ENCODE results near the gene CHRD. TPM values are rescaled to one million over a fixed set of nuclear protein-coding genes. Genes with fewer than 3 reads are reported as not detected.

Gene CHRD
- total RNA-seq, 4 donors from 2014 or later, result 0.11 to 10.7 (median 2.8) TPM

- H3K4me1 ChIP-seq, result peaks cover 0 to 6% (median 0%) of the 10 kb centered on the region in 3 donors
- H3K27me3 ChIP-seq, result no peaks in the 10 kb centered on the region
- intact Hi-C loops (cut with DNase I), result loop anchor here (5.0 to 10.0 kb wide), 3 partner anchors 53 to 130 kb away; no protein-coding TSS in a partner anchor
- H3K27ac ChIP-seq, result no peak overlapping the region
- H3K4me3 ChIP-seq, result no peak overlapping the region
- no peak for DNase-seq
- 83 to 86% methylated on average over 15 to 16 of the region's 16 CpGs for WGBS, 2 donors
- no peaks in the 10 kb centered on the region for H3K36me3 ChIP-seq
- H3K9me3 ChIP-seq, result no peaks in the 10 kb centered on the region
- no peak for TF ChIP-seq POLR2A (IDR thresholded peaks at IDR 0.05)
Measured at GRCh38 chr3:184414418-184415202, 34.8 kb downstream of the CHRD start.

DNA sequence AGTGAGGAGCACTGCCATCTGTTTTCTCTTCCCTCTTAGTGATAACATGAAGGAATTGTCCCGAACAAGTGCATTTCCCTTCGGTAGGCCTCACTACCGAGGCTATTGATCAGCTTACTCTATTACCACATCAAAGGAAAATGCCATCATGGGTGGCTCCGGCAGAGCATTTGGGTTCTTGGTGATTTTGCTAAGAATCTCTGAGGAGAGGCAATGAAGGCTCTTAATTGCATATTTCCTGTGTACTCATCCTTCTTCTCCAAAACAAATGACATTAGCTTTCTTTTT lies 35.3 kb downstream of the CHRD start:
- Histone ChIP-seq H3K4me1 (peaks cover 0 to 6% (median 0%) of the 10 kb centered on the region in 3 donors), H3K27me3 (no peaks in the 10 kb centered on the region), H3K27ac (no peak overlapping the region), H3K9me3 (no peaks in the 10 kb centered on the region), H3K4me3 (no peak overlapping the region), H3K36me3 (no peaks in the 10 kb centered on the region)
- no peak for DNase-seq
- TF ChIP-seq POLR2A (IDR thresholded peaks at IDR 0.05), result no peak
- TF ChIP-seq, protein P1, sequence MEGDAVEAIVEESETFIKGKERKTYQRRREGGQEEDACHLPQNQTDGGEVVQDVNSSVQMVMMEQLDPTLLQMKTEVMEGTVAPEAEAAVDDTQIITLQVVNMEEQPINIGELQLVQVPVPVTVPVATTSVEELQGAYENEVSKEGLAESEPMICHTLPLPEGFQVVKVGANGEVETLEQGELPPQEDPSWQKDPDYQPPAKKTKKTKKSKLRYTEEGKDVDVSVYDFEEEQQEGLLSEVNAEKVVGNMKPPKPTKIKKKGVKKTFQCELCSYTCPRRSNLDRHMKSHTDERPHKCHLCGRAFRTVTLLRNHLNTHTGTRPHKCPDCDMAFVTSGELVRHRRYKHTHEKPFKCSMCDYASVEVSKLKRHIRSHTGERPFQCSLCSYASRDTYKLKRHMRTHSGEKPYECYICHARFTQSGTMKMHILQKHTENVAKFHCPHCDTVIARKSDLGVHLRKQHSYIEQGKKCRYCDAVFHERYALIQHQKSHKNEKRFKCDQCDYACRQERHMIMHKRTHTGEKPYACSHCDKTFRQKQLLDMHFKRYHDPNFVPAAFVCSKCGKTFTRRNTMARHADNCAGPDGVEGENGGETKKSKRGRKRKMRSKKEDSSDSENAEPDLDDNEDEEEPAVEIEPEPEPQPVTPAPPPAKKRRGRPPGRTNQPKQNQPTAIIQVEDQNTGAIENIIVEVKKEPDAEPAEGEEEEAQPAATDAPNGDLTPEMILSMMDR (IDR thresholded peaks at IDR 0.05), result no peak
- 63 to 74% methylated on average over 3 to 4 of the region's 4 CpGs for WGBS, 2 donors
- intact Hi-C loops (cut with DNase I), result loop anchor here (5.0 to 10.0 kb wide), 3 partner anchors 52 to 130 kb away; no protein-coding TSS in a partner anchor

DNA sequence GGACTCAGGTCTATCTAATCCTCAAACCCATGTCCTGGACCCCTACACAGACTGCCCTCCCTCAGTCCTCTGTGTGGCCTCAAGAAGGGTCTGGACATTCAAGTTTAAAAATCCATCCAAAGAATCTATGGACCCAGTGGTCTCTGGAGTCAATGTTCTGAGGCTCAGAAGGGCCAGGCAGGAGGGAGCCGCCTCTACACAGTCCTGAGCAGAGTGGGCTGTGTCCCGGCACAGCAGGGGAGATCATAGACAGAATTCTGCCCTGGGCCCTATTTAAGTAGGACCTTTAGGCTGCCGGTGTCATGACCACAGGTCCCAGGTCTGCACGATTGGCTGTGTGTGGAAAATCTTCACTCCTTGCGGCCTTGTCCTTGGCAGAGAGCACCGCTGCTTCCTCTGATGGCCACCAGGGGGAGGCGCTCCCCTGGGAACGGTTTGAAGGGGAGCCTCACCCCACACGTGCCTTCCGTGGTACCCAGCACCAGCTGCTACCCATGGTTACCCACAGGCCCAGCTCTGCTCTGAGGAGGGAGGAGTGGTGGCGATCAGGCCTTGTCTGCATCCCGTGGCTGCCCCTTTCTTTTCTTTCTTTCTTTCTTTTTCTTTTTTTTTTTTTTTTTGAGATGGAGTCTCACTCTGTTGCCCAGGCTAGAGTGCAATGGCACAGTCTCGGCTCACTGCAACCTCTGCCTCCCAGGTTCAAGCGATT lies 37.9 kb downstream of the CHRD start:
- H3K27me3 ChIP-seq, result no peaks in the 10 kb centered on the region
- H3K9me3 ChIP-seq, result no peaks in the 10 kb centered on the region
- H3K4me3 ChIP-seq, result no peak overlapping the region
- H3K4me1 ChIP-seq, result peaks cover 0 to 6% (median 0%) of the 10 kb centered on the region in 3 donors
- H3K27ac ChIP-seq, result no peak overlapping the region
- intact Hi-C loops (cut with DNase I), result loop anchor here (5.0 to 10.0 kb wide), 3 partner anchors 50 to 127 kb away; no protein-coding TSS in a partner anchor
- TF ChIP-seq, protein P1 (IDR thresholded peaks at IDR 0.05), result peak; percentile 59 to 98 (median 92)
- TF ChIP-seq POLR2A (IDR thresholded peaks at IDR 0.05), result no peak
- no peak for DNase-seq
- 28 to 39% methylated on average over 8 to 12 of the region's 14 CpGs for WGBS, 2 donors
- no peaks in the 10 kb centered on the region for H3K36me3 ChIP-seq

DNA sequence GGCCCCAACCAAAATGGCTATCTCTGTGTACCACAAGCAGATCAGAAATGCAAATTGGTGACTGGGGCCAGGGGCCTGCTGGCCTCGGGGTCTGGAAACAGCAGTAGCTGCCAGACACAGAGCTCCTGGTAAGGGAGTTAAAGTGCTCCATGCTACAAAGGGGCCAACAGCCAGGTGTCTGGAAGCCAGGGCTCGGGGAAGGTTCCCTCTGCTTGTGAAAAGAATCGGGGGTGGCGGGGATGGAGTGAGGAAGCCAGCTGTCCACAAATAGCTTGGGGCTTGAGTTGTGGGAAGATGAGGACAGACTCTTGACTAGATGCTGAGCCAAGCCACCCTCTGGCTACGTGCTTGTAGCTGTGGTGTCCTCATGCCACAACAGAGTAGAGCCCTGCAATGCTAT lies 39.3 kb downstream of the CHRD start:
- no peaks in the 10 kb centered on the region for H3K36me3 ChIP-seq
- 72 to 73% methylated on average over 4 to 5 of the region's 5 CpGs for WGBS, 2 donors
- no peak for DNase-seq
- no peaks in the 10 kb centered on the region for H3K27me3 ChIP-seq
- H3K4me1 ChIP-seq, result peaks cover 0 to 6% (median 0%) of the 10 kb centered on the region in 3 donors
- H3K4me3 ChIP-seq, result no peak overlapping the region
- no peak overlapping the region for H3K27ac ChIP-seq
- intact Hi-C loops (cut with DNase I), result loop anchor here (5.0 to 10.0 kb wide), 3 partner anchors 48 to 126 kb away; no protein-coding TSS in a partner anchor
- TF ChIP-seq, protein P1 (IDR thresholded peaks at IDR 0.05), result no peak
- no peak for TF ChIP-seq POLR2A (IDR thresholded peaks at IDR 0.05)
- H3K9me3 ChIP-seq, result no peaks in the 10 kb centered on the region

GRCh38 chr3:184423561-184423960 lies 43.7 kb downstream of the CHRD start:
- 54 to 83% methylated on average over 3 of the region's 3 CpGs for WGBS, 2 donors
- TF ChIP-seq POLR2A (IDR thresholded peaks at IDR 0.05), result no peak
- TF ChIP-seq, protein P1 (IDR thresholded peaks at IDR 0.05), result no peak
- no peaks in the 10 kb centered on the region for H3K9me3 ChIP-seq
- DNase-seq, result no peak
- H3K27ac ChIP-seq, result no peak overlapping the region
- H3K4me1 ChIP-seq, result peaks cover 0 to 11% (median 0%) of the 10 kb centered on the region in 3 donors
- no peaks in the 10 kb centered on the region for H3K27me3 ChIP-seq
- no peak overlapping the region for H3K4me3 ChIP-seq
- intact Hi-C loops (cut with DNase I), result no loop called here
- no peaks in the 10 kb centered on the region for H3K36me3 ChIP-seq

All from esophagus squamous epithelium (tissue), 5 donors.